ENCODE measurements around the gene DNAAF3.
A peak's percentile ranks its signal among the peaks of the same experiment; 100 is the strongest.
"Not testable (repeated sequence)": the region's sequence is repeated elsewhere in the genome, so short reads cannot be mapped to it uniquely, and the experiment has no call there.

Gene DNAAF3

DNA sequence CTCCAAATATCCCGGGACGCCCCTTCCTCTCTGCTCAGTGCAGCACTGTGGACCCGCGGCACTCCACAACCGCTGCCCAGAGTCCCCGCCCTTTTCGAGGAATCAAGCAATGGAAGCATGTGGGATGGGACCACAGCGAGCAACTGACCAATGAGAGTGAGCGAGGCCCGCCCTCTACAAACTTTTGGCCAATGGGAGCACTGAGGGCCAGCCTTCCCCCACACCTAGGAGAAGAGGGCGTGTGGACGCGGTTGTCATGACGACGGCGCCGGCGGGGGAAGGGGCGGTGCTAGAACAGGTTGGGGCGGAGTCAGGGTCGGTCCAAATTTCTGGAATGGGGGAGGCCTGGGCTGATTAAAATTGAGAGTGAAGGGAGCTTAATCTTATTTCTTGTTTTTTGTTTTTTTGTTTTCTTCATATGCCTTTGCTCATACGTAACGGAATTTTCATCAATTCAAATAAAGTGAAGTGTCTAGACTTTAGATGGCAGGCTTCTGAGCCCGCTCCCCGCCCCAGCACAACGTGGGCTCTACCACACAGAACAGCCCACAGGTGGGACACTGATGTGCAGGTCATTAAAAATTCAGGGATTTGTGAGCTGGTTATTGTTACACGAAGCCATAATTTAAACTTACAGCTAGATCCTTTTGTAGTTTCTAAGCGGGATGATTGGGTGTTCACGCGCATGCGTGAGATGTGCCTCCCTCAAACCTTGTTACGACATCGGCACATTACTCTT, at the start of gene DNAAF3:
TSS of gene DNAAF3 (minus strand) at position 84 of the 739 bp plus-strand sequence. CDS start 200 bp downstream, outside the sequence.
- peak; percentile 88 for DNase-seq

DNA sequence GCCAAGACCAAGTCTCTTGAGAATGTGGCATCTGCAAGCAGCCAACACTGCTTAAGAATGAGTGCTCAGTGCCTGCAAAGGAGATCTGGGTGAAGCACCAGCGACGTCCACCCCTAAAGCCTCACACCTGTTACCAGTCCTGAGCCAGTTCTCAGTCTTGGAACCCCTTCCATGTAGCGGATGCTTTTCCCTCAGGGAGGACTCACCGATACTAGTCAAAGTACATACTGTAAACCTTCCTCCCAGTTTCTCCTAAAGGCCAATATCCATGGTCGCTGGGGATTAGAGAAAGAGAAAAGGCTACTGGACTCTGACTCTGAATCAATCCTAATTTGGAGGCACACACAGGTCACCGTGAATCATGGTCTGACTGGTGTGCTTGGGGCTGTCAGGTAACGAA, 47.1 kb upstream of the DNAAF3 start:
- no peak for DNase-seq

DNA sequence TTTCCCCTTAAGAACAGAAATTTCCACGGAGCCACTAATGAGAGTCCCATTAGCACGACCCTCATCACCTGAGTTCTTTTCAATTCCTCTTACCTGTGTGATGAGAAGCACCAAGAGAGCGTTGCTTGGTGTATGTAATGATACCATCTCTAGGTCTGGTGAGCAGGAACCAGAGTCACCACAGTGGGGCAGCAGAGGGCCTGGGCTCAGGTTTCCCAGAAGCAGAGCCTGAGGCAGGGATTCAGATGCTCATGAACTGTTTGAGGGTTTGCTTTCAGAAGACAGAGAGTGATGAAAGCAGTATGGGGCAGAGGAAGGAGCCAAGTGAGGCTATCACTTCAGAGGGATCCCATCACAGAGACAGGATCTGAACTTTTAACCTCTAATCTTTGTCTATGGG, 46.0 kb upstream of the DNAAF3 start:
- peak; percentile 52 for DNase-seq

DNA sequence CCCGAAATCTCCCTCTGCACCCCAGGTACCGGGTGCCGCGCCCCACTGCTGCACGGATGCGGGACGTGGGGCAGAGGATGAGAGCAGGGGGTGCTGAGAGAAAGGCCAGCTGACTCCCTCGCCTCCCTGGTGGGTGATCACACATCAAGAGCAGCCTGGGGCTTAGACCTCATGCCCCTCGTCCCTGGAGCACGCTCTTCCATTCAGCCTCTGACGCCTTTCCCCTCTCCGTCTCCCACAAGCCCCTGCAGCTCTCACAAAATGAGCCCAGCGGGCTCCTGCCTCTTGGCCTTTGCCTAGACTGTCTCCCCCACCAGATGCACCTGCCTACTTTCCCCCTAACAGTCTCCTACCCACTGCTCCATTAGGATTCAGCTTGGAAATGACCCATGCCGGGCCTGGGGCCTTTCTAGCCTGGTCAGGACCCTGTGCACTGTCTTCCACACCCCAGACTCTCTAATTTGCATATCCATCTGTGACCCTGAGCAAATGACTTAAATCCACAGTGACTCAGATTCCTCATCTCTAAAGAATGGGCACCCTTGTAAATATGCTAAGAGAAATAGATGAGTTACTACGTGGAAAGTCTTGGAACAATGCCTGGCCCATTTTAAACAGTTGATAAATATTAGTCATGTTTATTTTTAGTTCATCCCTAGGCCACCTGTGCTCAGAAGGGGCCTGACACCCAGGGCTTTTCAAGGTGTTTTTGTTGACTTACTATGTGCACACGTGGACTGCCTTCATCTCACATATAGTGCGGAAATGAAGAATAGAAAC, 43.5 kb upstream of the DNAAF3 start:
- DNase-seq, result no peak

DNA sequence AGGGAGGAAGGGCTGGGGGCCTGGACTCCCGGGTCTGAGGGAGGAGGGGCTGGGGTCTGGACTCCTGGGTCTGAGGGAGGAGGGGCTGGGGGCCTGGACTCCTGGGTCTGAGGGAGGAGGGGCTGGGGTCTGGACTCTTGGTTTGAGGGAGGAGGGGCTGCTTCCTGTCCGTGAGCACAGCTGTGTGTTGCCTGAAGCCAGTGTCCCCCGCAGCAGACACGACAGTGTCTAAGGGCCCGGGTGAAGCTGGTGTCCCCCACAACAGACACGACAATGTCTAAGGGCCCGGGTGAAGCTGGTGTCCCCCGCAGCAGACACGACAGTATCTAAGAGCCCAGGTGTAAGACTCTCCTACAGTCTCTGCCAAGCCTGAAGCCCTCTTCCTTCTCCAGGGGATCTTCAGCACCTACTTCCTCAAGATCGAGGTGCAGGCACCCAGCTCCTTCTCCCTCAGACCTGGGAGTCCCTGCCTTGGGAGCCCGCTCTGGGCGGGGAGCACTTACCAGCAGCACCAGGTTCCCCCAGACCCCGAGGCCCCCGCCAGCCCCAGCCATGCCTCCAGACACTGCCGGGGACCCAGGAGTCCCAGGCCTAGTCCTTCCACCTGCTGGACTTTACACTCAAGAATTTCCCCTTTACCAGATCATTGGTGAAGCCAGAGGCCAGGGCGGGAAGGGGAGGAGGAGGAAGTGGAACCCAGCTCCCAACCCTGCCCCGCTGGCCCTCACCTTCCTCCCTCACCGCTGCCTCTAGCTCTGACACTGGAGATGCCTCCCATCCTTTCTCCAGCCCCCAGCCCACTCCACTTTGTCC, 42.7 kb upstream of the DNAAF3 start, which contains the start of gene PTPRH:
TSS of gene PTPRH (minus strand) at position 622 of the 813 bp plus-strand sequence. CDS start at position 554, 68 bp downstream.
- DNase-seq, result no peak

DNA sequence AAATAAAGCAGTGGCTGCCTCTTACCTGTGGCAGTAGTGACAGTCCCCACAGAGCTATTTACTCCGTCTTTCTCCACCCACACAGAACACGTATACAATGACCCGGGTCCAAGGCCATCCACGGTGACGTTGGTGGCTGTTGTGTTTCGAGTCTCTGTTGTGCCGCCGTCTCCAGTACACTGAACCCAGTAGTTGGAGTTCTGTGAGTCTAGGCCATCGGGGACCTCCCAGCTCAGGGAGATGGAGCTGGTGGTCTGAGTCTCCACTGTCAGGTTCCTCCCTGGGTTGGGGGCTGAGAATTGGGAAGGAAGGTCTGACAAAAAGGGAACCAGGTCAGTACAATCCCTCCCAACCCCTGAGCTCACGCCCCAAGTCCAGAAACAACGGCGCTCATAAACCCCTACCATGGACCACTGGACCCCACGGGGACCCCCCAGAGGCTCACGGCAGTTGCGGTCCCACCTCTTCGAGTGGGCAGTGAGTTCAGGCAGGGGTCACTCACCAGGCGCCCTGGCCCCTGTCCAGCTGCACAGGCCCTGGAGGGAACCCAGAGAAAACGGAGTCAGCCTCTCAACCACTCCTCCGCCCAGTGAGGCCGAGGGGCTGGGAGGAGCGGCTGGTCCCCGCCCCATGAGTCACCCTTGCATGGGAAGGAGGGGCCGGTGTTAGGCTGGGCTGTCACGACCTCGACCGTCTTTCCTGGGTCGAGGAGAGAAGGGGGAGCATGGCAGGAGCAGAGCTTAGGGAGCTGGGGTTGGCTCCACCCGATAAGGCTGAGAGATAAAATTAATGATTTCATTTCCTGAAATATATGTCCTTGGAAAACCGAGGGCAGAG, 40.5 kb upstream of the DNAAF3 start:
- DNase-seq, result peak; percentile 54

DNA sequence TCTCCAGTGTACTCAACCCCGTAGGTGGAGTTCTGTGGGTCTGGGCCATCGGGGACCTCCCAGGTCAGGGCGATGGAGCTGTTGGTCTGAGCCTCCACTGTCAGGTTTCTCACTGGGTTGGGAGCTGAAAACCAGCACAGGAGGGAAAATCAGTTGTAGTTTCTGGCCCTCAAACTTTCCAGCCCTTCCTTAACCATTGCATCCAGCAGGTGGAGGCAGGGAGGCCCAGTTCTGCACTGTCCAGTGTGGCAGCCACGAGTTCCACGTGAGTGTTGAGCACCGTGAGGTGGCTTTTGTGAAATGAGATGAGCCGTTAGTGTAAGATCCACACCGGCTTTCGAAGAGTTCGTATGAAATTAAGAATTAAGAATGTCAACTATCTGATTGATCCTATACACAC, 35.8 kb upstream of the DNAAF3 start:
- not testable (repeated sequence) for DNase-seq

DNA sequence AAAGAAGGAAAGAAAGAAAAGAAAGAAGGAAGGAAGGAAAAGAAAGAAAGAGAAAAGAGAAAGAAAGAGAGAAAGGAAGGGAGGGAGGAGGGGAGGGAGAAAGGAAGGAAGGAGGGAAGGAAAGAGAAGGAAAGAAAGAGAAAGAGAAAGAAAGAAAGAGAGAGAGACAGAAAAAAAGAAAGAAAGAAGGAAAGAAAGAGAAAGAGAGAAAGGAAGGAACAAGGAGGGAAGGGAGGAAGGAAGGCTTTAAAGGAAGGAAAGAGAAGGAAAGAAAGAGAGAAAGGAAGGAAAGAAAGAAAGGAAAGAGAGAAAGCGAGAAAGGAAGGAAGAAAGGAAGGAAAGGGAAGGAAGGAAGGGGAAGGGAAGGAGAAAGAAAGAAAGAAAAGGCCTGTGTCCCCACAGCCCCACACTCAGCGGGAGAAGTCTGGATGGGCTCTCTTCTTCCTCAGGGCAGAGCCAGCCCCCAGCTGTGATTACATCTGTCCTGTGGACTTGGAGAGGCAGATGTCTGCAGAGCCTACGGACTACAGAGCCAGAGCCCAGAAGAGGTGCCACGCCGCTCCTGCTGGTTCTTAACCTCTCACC, 33.3 kb upstream of the DNAAF3 start:
- DNase-seq, result no peak

DNA sequence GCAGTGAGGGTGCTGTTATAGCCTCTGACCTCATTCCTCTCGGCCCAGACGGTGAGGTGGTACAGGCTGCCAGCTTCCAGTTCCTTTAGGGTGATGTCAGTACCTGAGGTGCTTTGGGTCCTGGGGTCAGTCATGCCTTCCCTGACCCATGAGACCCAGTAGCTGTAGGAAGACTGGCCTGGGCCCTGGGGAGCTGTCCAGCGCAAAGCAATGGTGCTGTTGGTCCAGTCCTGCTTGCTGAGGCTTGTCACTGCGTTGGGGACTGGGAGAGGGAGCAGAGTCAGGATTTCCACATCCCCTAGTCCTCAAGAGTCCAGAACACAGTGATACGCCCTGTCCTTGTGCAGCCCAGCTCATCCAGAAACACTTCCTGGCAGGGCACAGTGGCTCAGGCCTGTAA, 32.2 kb upstream of the DNAAF3 start:
- DNase-seq, result no peak

DNA sequence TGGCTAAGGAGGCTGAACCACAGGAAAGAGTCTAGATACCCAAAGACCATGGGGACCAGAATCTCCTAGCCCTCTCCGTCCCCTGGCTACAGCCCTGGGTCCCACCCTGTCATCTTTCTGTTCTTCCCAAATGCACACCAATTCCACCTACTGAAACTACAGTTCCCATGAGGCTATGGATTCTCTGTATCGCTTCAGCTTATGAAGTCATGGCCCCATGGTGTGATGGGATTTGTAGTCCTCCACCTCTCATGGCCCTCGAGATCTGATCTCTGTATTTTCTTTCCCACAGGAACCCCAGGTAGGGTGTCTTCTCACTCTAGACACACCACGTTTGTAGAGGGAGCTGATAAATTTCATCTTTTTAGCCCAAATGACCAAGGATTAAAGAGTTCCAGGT, 31.1 kb upstream of the DNAAF3 start:
- DNase-seq, result peak; percentile 22

DNA sequence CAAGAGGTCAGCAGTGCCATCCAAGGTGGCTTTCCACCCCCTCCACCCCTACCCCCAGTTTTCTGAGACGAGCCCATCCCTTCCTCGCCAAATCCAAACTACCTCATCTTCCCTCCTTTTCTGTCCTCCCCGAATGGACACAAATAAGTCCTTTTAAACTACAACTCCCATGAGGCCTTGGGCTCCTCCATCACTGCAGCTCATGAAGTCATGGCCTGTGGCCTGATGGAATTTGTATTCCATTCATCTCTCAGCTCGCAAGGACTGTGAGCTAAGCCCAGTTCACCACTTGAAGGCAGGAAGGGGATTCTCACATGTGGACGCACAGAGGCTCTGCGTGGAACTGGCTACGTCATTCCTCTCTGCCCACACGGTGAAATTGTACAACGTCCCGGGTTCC, 30.4 kb upstream of the DNAAF3 start:
- no peak for DNase-seq

DNA sequence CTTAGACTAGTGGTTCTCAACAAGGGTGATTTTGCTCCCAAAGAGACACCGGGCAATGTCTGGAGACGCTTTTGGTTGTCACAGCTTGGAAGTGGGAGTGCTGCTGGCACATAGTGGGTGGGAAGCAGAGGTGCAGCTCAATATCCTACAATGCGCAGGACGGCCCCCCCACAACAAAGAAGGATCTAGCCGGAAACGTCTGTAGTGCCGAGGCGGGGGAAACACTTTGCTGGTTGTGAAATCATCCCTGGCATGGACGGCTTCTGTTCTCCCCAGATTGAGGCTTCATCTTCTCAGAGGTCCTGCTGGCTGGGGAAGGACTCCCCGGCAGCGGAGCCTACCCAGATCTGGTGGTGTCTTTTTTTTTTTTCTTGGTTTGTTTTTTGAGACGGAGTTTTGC, 27.1 kb upstream of the DNAAF3 start:
- no peak for DNase-seq

DNA sequence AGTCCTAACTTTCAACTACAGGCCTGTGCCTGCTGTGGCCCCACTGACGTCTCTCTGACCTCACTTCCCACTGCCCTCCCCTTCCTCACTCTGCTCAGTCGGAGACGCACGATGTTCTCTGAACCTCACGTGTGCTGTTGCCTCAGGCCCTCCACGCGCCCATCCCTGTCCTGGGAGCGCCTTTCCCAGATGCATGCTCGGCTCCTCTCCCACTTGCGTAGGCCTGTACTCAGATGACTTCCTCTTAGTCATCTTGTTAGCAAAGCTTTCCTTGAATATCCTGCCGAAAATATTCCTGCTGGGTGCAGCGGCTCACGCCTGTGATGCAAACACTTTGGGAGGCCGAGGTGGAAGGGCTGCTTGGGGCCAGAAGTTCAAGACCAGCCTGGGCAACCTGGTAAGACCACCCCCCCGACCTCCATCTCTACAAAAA, 23.0 kb upstream of the DNAAF3 start:
- DNase-seq, result no peak

DNA sequence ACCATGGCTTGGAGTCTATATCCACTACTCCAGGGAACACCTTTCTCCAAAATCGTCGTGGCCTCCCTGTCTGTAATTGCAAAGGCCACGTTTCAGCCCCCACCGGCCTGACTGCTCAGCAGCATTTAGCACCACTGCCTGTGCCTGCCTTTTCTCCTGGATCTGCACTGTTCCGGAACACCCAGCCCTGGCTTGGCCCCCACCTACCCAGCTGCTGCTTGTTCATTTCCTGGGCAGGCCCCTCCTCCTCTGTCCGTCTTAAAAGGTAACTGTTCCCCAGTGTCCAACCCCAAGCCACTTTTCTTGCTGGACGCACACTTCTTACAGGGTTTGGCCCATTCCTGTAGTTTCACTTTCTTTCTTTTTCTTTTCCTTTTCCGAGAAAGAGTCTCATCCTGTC, 22.2 kb upstream of the DNAAF3 start:
- DNase-seq, result no peak

DNA sequence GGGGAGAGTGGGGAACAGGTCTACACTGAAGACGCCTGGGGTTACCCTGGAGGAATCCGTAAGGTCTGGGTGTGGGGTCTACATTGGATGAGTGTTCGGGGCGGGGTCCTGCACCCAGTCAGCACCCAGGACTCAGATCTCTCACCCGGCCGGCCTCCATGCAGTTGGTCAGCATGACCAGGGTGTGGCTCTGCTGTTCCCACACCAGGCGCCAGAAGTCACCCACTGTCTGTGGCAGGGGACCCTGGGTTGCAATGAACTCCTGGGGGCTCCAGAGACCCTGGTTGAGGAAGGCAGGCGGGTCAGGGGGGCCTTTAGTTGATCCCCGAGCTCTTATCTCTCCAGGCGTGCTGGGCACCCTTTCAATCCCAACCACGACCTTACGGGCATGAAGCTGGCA, 19.7 kb upstream of the DNAAF3 start:
- no peak for DNase-seq

DNA sequence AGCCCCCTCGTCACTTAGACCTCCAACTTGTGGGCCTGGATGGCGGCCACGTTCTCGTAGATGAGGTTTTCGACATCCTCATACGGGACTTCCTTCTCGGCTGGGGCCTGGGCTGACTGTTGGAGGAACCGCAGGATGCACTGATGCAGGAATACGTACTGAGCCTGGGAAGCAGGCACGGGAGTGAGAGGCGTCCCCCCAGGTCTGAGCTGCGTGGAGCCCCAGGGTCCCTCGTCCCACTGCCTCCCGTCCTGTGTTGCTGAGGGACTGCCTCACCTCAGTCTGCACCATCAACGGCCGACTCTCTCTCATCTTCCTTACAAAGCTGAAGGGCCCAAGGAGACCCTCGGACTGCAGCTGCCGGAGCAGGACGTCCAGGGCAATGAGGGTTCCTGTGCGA, 15.3 kb upstream of the DNAAF3 start:
- DNase-seq, result no peak

DNA sequence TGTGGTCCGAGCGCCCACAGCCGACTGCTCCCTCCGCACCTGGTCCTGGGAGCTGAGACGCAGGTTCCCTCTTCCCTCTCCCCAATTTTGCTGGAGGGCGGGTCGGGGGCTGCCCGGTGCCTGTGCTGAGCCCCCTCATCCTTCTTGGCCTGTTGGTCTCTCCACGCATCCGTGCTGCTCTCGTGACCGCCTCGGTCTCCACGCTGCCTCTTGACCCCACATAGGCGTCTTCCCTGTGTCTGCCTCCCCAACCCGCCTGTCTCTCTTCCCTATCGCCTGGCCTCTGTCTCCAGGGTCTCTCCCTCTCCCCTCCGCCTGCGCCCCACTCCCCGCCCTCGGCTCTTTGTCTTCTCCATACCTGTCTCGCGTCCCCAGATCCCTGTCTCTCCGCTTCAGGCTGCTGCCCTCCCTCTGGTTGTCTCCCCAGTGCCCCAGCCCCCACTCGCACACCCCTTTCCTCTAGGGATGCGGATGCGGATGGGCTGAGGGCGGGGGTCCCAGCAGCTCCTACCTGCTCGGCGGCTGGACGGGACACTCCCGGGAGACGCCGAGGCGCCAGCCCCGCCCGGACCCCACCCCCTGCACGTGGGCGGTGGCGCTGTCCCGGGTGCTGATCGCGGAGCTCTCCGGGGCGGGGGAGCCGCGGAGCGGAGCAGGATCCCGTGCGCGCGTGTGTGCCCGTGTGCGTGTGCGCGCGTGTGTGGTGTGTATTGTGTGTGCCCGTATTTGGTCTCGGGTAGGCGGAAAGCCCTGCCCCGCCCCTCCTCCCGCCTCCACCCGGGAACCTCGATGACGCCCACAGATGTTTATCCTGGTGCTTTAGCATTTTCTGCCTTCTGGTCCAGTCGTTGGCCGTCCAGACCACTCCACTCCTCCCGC, 13.4 kb upstream of the DNAAF3 start, which contains the start of gene SYT5:
TSS of gene SYT5 (minus strand) at position 684 of the 879 bp plus-strand sequence. CDS start 1,248 bp downstream, outside the sequence.
- no peak for DNase-seq

DNA sequence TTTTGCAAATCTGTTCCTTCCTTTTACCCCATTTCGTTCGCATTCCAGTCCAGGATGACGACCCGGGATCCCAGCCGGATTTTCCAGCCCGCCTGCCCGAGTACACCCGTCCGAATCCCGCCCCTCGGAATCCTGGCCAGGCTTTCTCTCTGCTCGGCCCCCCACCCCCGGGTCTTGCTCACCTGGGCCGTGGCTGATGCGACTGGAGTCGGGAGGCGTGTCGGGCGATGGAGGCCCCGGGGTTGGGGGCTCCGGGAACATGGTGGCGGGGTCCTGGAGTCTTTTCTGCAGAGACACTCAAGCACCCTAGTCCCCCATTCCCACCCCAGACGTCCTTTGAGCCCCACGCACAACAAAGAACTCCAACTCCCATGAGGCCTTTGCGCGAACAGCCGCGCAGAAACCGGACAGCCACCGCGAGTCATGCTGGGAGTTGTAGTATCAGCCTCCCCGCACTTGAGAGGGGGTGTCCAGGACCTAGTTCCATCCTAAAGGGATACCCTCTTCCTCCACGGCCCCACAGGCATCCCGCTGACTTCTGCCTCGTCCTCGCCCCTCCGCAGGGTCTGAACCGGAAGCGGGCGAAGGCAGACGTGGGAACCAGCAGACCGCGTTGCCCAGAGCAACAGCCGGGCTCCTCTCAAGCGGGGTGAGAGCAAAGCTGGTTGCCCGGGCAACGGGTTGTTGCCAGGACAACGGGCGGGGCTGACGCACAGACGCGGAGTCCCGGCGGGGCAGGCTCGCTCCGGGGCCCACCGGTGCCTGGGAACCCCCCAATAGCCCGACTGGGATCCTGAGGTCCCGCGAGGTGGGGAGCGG, 12.6 kb upstream of the DNAAF3 start:
- DNase-seq, result peak; percentile 84

DNA sequence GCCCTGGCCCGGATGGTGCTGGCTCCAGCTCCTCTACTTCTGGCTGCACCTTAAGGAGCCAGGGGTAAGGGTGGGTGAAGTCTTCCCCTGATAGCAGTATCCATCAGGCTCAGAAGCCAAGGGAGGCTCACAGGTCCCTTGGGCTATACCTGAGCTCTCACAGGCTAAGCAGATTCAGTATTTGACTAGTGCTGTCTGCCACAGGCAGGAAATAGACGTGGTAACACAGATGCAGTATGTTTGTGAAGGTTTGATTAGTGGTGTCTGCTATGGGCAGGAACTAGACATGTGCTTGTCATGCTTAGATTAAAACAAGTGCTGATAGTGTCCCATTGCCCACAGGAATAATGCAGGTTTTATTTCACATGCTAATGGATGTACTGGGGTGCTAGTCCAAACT, 9.7 kb upstream of the DNAAF3 start:
- no peak for DNase-seq

All from activated CD4-positive, alpha-beta T cell treated with anti-CD3 and anti-CD28 coated beads, Interleukin-2, amount 50 U/mL, for 16 hours (primary cell).